Astrocyte of the cerebellum (primary cell): ENCODE data around the gene ATG13.

Experiments
- DNase-seq: peaks from one replicate; pipeline ENCODE4 v3.0.0-alpha.2; 2011; ENCODE audit warnings: low read depth
- H3K4me3 ChIP-seq: 2 replicates; pipeline ENCODE4 v1.5.1; 2011; ENCODE audit warnings: mild to moderate bottlenecking, low read depth, low read length, moderate library complexity
- in situ Hi-C: cut with HindIII; loops from 2 replicates; pipeline ENCODE4 v1.10.0; 2017; ENCODE audit warnings: low sequenced_read_pairs
- TF ChIP-seq, protein P1 (sequence below): IDR thresholded peaks from 2 replicates; pipeline ENCODE4 v1.5.1; 2012; ENCODE audit warnings: low read length, low read depth, moderate library complexity, mild to moderate bottlenecking; ENCODE audit errors: missing control alignments

ATG13 gene

DNA sequence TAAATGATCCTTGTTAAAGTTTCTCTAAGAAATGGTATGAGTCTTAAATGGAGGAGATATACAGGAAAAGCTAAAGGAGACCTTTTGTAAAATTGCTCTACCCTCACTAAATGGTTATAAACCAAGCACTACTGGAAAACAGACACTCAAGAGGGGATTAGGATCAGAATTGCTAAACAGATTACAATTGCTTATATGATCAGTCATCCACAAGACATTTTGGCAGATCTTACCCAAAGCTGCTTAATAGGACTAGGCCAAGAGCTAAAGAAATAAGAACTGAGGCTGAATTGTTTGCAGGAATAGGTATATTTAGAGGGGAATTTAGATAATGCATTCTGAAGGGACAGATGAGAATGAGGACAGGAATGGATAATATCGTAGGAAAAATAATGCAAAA is 9.8 kb upstream of the ATG13 start:
- in situ Hi-C loops = no loop called here
- no peak for DNase-seq
- no peak overlapping the region for H3K4me3 ChIP-seq
- TF ChIP-seq, protein P1, sequence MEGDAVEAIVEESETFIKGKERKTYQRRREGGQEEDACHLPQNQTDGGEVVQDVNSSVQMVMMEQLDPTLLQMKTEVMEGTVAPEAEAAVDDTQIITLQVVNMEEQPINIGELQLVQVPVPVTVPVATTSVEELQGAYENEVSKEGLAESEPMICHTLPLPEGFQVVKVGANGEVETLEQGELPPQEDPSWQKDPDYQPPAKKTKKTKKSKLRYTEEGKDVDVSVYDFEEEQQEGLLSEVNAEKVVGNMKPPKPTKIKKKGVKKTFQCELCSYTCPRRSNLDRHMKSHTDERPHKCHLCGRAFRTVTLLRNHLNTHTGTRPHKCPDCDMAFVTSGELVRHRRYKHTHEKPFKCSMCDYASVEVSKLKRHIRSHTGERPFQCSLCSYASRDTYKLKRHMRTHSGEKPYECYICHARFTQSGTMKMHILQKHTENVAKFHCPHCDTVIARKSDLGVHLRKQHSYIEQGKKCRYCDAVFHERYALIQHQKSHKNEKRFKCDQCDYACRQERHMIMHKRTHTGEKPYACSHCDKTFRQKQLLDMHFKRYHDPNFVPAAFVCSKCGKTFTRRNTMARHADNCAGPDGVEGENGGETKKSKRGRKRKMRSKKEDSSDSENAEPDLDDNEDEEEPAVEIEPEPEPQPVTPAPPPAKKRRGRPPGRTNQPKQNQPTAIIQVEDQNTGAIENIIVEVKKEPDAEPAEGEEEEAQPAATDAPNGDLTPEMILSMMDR = no peak

DNA sequence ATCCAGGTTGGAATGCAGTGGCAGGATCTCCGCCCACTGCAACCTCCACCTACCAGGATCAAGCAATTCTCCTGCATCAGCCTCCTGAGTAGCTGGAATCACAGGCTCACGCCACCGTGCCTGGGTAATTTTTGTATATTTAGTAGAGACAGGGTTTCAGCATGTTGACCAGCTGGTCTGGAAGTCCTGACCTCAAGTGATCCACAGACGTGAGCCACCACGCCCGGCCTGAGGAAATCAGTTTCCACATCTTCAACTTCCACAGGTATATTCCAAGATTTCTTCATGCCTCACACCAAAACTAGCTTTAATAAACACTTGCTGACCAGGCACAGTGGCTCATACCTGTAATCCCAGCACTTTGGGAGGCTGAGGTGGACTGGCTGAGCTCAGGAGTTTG is 8.0 kb upstream of the ATG13 start:
- no peak overlapping the region for H3K4me3 ChIP-seq
- in situ Hi-C loops = no loop called here
- DNase-seq = no peak
- TF ChIP-seq, protein P1 = no peak

DNA sequence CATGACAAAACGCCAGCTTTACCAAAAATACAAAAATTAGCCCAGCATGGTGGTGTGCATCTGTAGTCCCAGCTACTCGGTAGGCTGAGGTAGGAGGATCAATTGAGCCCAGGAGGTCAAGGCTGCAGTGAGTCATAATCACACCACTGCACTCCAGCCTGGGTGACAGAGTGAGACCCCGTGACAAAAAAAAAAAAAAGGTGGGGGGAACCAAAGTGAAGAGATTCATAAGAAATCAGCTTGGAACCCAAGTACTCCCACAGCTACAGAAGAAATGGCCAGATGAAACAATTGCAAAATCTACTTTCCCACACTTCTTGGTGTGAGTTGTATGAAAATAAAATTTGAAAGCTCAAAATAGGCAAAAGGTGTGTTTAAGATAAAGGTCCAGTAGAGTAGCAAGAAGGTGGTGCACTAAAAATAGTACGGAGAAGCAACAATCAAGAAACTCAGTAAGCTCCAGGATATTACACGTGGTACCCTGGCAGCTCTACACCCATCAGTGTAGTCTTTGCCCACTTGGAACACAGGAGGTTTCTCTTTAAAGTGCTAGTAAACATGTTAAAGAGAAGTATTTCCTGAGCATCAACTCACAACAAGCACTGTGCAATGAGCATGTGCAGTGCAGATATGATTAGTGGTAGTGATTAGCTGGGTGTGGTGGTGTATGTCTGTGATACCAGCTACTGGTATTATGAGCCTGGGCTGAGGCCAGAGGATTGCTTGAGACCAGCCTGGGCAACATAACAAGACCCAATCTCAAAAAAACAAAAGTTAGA is 5.6 kb upstream of the ATG13 start:
- no peak for DNase-seq
- H3K4me3 ChIP-seq = no peak overlapping the region
- TF ChIP-seq, protein P1 = no peak
- in situ Hi-C loops = no loop called here

DNA sequence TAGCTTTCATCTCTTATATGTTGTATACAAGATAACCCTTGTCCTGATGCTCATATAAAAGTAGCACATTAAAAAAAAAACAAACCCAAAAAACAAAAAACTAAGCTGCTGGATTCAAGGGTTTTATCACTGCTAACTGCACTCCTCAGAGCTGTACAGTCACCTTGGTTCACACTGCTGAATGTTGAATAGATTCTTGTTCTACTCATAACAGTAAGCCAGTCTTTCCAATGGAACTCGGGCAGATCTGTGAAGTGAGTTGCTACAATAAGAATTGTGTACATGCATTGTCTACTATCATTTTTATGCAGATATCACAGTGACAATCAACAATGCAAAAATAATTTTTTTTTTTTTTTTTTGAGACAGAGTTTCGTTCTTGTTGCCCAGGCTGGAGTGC is 5.0 kb upstream of the ATG13 start:
- no peak for DNase-seq
- TF ChIP-seq, protein P1 = no peak
- in situ Hi-C loops = no loop called here
- no peak overlapping the region for H3K4me3 ChIP-seq

DNA sequence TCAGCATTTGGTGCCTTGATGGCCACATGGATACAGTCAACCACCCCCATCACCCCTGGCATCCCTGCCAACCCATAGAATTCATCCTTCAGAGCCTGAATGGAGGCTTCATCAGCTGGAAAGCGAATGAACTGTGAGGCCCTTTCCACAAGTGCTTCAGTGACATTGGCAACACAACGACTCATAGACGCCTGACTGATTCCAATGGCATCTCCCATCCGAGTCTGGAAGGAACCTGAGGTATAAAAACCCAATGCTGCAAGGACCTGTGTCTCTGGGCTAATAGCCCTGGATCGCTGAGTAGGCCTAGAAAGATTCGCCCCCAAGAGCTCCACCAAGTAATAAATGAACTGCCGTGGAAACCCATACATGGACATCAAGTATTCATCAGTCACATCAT is 1.6 kb upstream of the ATG13 start:
- H3K4me3 ChIP-seq = no peak overlapping the region
- in situ Hi-C loops = no loop called here
- TF ChIP-seq, protein P1 = no peak
- DNase-seq = no peak

DNA sequence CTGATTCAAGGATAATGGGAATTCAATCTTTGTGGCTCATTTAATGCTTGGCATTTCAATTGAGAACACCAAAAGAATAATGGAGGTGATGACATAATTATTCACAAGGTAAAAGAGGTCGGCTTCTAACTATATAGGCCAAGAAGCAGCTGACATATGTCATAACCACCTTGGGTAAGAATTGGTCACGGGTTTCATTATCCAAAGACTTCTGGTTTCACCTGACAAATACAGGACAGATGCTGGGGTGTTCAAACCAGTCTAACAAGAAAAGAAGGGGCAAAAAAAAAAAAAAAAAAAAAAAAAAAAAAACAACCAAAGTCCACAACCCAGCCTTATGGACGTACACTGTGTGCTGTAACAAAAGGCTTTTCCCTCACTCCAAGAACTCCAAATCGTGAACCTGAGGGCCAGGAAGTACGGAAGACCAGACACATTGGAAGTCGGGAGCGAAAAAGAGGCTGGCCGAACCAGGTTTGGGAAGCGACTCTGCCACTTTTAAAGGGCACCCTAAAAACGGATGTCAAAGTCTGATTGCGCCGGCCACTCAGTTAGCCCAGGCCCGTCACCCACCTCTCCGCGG is 711 bp upstream of the ATG13 start:
- in situ Hi-C loops = no loop called here
- TF ChIP-seq, protein P1 = no peak
- peak; percentile 9 for DNase-seq
- peak overlapping the region; percentile 99 for H3K4me3 ChIP-seq
